Measurements from ENCODE around the gene SUPT5H. TPM values are rescaled to one million over a fixed set of nuclear protein-coding genes. Genes with fewer than 3 reads are reported as not detected.

SUPT5H gene
- total and polyA plus RNA-seq, 2 of the 13 experiments (the other 11 are each of a cell fraction or from before 2014, with no cell fraction given) = 48.2 to 51.7 TPM

GRCh38 chr19:39401549-39402345 is 43.6 kb upstream of the SUPT5H start (continued):
- TF ChIP-seq ZNF276 (CRISPR knock-in tag; IDR thresholded peaks at IDR 0.05; ENCODE audit: low read depth) (peak; percentile 63; the same call in 1 of the 2 replicates), KAT7 (CRISPR knock-in tag; IDR thresholded peaks at IDR 0.05; ENCODE audit: borderline replicate concordance) (no peak), TFE3 (CRISPR knock-in tag; IDR thresholded peaks at IDR 0.05) (peak; percentile 99), ZMAT3 (CRISPR knock-in tag; conservative IDR thresholded peaks at IDR 0.05) (0 out of 2 replicates have a peak, but pooled peaks have one; percentile 63), ZNF619 (CRISPR knock-in tag; IDR thresholded peaks at IDR 0.05) (no peak), NFIB (CRISPR knock-in tag; IDR thresholded peaks at IDR 0.05; ENCODE audit: borderline replicate concordance) (no peak), RNF2 (conservative IDR thresholded peaks at IDR 0.05; ENCODE audit: low read depth) (peak; percentile 94), NR2C2 (CRISPR knock-in tag; IDR thresholded peaks at IDR 0.05; ENCODE audit: borderline replicate concordance) (peak; percentile 22; the same call in 1 of the 2 replicates), STAT6 (CRISPR knock-in tag; IDR thresholded peaks at IDR 0.05; ENCODE audit: borderline replicate concordance) (peak; percentile 27; the same call in 1 of the 2 replicates), MED1 (CRISPR knock-in tag; IDR thresholded peaks at IDR 0.05) (peak; percentile 90), PHF5A (CRISPR knock-in tag; IDR thresholded peaks at IDR 0.05; ENCODE audit: low read depth, unreplicated experiment) (peak; percentile 81), ZBTB42 (CRISPR knock-in tag; IDR thresholded peaks at IDR 0.05) (peak; percentile 90), MNT (IDR thresholded peaks at IDR 0.05) (peak; percentile 40), RFX5 (IDR thresholded peaks at IDR 0.05; ENCODE audit: low read depth, low read length) (no peak), CENPX (CRISPR knock-in tag; IDR thresholded peaks at IDR 0.05) (no peak), ZNF570 (CRISPR knock-in tag; IDR thresholded peaks at IDR 0.05; ENCODE audit: borderline replicate concordance) (no peak), IKZF1 (IDR thresholded peaks at IDR 0.05) (no peak), ZNF260 (CRISPR knock-in tag; IDR thresholded peaks at IDR 0.05; ENCODE audit: borderline replicate concordance, low read depth) (no peak), MEF2D (CRISPR knock-in tag; IDR thresholded peaks at IDR 0.05) (peak; percentile 85), ZNF136 (CRISPR knock-in tag; IDR thresholded peaks at IDR 0.05; ENCODE audit: low read depth) (peak; percentile 70; the same call in 1 of the 2 replicates), ZNF326 (CRISPR knock-in tag; IDR thresholded peaks at IDR 0.05; ENCODE audit: borderline replicate concordance) (no peak), DPF2 (CRISPR knock-in tag; IDR thresholded peaks at IDR 0.05; ENCODE audit: borderline replicate concordance, low read depth) (peak; percentile 79), ZNF350 (CRISPR knock-in tag; IDR thresholded peaks at IDR 0.05; ENCODE audit: borderline replicate concordance, low read depth) (peak; percentile 84)
